WTC11 (cell line): ENCODE data around the gene GJC3. TPM values are rescaled to one million over a fixed set of nuclear protein-coding genes. Genes with fewer than 3 reads are reported as not detected.

Experiments used
- CBFB ChIP-seq: sonication (generic); formaldehyde crosslinking; IDR thresholded peaks from 2 replicates; pipeline ENCODE4 v1.8.1; 2022; ENCODE audit warnings: mild to moderate bottlenecking, low read depth, missing genetic modification reagents
- CREB1 ChIP-seq: sonication (generic); formaldehyde crosslinking; IDR thresholded peaks from 2 replicates; pipeline ENCODE4 v1.8.0; 2023; ENCODE audit warnings: mild to moderate bottlenecking, missing genetic modification reagents
- ERG ChIP-seq: fragments of 250-450 bp; sonication (Bioruptor Pico); IDR thresholded peaks from 2 replicates; pipeline ENCODE4 v1.8.0; 2021; ENCODE audit warnings: mild to moderate bottlenecking
- FOXK1 ChIP-seq: sonication (generic); formaldehyde crosslinking; IDR thresholded peaks from 2 replicates; pipeline ENCODE4 v1.8.0; 2022; ENCODE audit warnings: mild to moderate bottlenecking, moderate library complexity, missing genetic modification reagents
- GTF2I ChIP-seq: fragments of 250-450 bp; sonication (Bioruptor Pico); conservative IDR thresholded peaks from 2 replicates; pipeline ENCODE4 v1.4.0; 2021; ENCODE audit warnings: mild to moderate bottlenecking
- HMGXB4 ChIP-seq: sonication (generic); formaldehyde crosslinking; IDR thresholded peaks from 2 replicates; pipeline ENCODE4 v1.8.1; 2023; ENCODE audit warnings: mild to moderate bottlenecking, moderate library complexity, missing genetic modification reagents
- JAZF1 ChIP-seq: fragments of 250-450 bp; sonication (Bioruptor Pico); IDR thresholded peaks from 2 replicates; pipeline ENCODE4 v1.9.0; 2021; ENCODE audit warnings: moderate library complexity, mild to moderate bottlenecking, inconsistent platforms
- JUN ChIP-seq: sonication (generic); formaldehyde crosslinking; IDR thresholded peaks from 2 replicates; pipeline ENCODE4 v1.8.0; 2023; ENCODE audit warnings: mild to moderate bottlenecking, missing genetic modification reagents
- NR1H2 ChIP-seq: sonication (generic); formaldehyde crosslinking; IDR thresholded peaks from 2 replicates; pipeline ENCODE4 v1.9.0; 2021; ENCODE audit warnings: mild to moderate bottlenecking, moderate library complexity, missing genetic modification reagents
- RELA ChIP-seq: sonication (generic); formaldehyde crosslinking; IDR thresholded peaks from 2 replicates; pipeline ENCODE4 v1.8.1; 2022; ENCODE audit warnings: missing genetic modification reagents, mild to moderate bottlenecking, borderline replicate concordance
- SMAD3 ChIP-seq: sonication (generic); formaldehyde crosslinking; IDR thresholded peaks from 2 replicates; pipeline ENCODE4 v1.8.0; 2022; ENCODE audit warnings: missing genetic modification reagents, mild to moderate bottlenecking, borderline replicate concordance
- STAT6 ChIP-seq: sonication (generic); formaldehyde crosslinking; conservative IDR thresholded peaks from 2 replicates; pipeline ENCODE4 v1.8.1; 2023; ENCODE audit warnings: mild to moderate bottlenecking, low read depth, missing genetic modification reagents, moderate library complexity
- TEAD1 ChIP-seq: sonication (generic); formaldehyde crosslinking; IDR thresholded peaks from 2 replicates; pipeline ENCODE4 v1.8.0; 2022; ENCODE audit warnings: mild to moderate bottlenecking, missing genetic modification reagents
- ZBTB21 ChIP-seq: sonication (generic); formaldehyde crosslinking; IDR thresholded peaks from 2 replicates; pipeline ENCODE4 v1.8.1; 2023; ENCODE audit warnings: mild to moderate bottlenecking, missing genetic modification reagents, borderline replicate concordance
- ZNF138 ChIP-seq: sonication (generic); formaldehyde crosslinking; conservative IDR thresholded peaks from 2 replicates; pipeline ENCODE4 v1.8.1; 2022; ENCODE audit warnings: mild to moderate bottlenecking, moderate library complexity, missing genetic modification reagents
- ZNF317 ChIP-seq: sonication (generic); formaldehyde crosslinking; IDR thresholded peaks from 2 replicates; pipeline ENCODE4 v1.8.1; 2023; ENCODE audit warnings: low read depth, mild to moderate bottlenecking, moderate library complexity, missing genetic modification reagents, borderline replicate concordance
- ZNF512 ChIP-seq: sonication (generic); formaldehyde crosslinking; IDR thresholded peaks from 2 replicates; pipeline ENCODE4 v1.8.1; 2022; ENCODE audit warnings: missing genetic modification reagents, borderline replicate concordance
- ZNF532 ChIP-seq: fragments of 250-450 bp; sonication (Bioruptor Pico); IDR thresholded peaks from 2 replicates; pipeline ENCODE4 v1.9.0; 2021; ENCODE audit warnings: mild to moderate bottlenecking, borderline replicate concordance
- total RNA-seq: library from RNA; stranded (reverse); gene quantifications from 3 replicates; pipeline ENCODE4 v1.2.3, GENCODE V29; 2021

The GJC3 gene
- total RNA-seq, 1 experiment from 2014 or later: 2.9 TPM

- peak; percentile 86; the same call in 1 of the 2 replicates for TF ChIP-seq ZNF532 (CRISPR knock-in tag)
- TF ChIP-seq ZNF512 (CRISPR knock-in tag): no peak
- no peak for TF ChIP-seq NR1H2
- no peak for TF ChIP-seq GTF2I (CRISPR knock-in tag)
- no peak for TF ChIP-seq CREB1
- TF ChIP-seq FOXK1 (CRISPR knock-in tag): peak; percentile 67; the same call in 1 of the 2 replicates
- no peak for TF ChIP-seq RELA (CRISPR knock-in tag)
- TF ChIP-seq ZBTB21 (CRISPR knock-in tag): no peak
- TF ChIP-seq STAT6 (CRISPR knock-in tag): no peak
- TF ChIP-seq CBFB (CRISPR knock-in tag): 0 out of 2 replicates have a peak, but pooled peaks have one; percentile 18
- no peak for TF ChIP-seq ZNF138 (CRISPR knock-in tag)
- peak; percentile 70; the same call in 1 of the 2 replicates for TF ChIP-seq TEAD1 (CRISPR knock-in tag)
- TF ChIP-seq ZNF317 (CRISPR knock-in tag): no peak
- no peak for TF ChIP-seq JUN (CRISPR knock-in tag)
- TF ChIP-seq HMGXB4: no peak
- no peak for TF ChIP-seq ERG (CRISPR knock-in tag)
- no peak for TF ChIP-seq SMAD3 (CRISPR knock-in tag)
- TF ChIP-seq JAZF1 (CRISPR knock-in tag): no peak
Measured at GRCh38 chr7:99943641-99944496, 14.4 kb upstream of the GJC3 start (continued).
